A549 (cell line): ENCODE measurements around the gene FGFBP2. TPM values are rescaled to one million over a fixed set of nuclear protein-coding genes. Genes with fewer than 3 reads are reported as not detected.

Source experiments
- ATAC-seq, 2 experiments: fragments of 200-7000 bp in 1 of 2; fragments of >200 bp in 1 of 2; cut with Nextera tagmentation in 1 of 2; cut with Tn5 transposase in 1 of 2; 3 replicates each; pipeline versions ENCODE4 v1.8.0 to v1.9.1; 2018 to 2020; ENCODE audit warnings: mild to moderate bottlenecking in 1 of 2, moderate library complexity in 1 of 2
- CTCF ChIA-PET: fragments of 300-600 bp; sonication (Branson Sonifier 250); formaldehyde crosslinking; extraction: SDS; loops from one replicate; lab custom pipeline; 2021; ENCODE audit warnings: antibody characterized with exemption, inconsistent platforms; lab: Yijun Ruan, JAX
- POLR2A ChIA-PET: fragments of 350-600 bp; formaldehyde crosslinking; extraction: SDS; loops from one replicate; lab custom pipeline; 2021; ENCODE audit warnings: antibody characterized with exemption, inconsistent platforms; lab: Yijun Ruan, JAX
- DNase-seq, 2 experiments: peaks; one replicate each; pipeline versions ENCODE4 v3.0.0 to v3.0.0-alpha.2; 2011 to 2016; ENCODE audit warnings: low read depth in 1 of 2, low spot score in 1 of 2
- FAIRE-seq: peaks from 2 replicates; lab custom pipeline; 2011; peaks lifted over from hg19 to GRCh38; lab: Jason Lieb, UNC
- H3K27ac ChIP-seq, 2 experiments: fragments of >200 bp; sonication (Bioruptor Twin); formaldehyde crosslinking; 3 replicates each; pipeline ENCODE4 v1.5.1; 2016 to 2017
- H3K4me1 ChIP-seq: fragments of >200 bp; sonication (Bioruptor Twin); formaldehyde crosslinking; 3 replicates; pipeline ENCODE4 v1.6.1; 2016
- H3K4me2 ChIP-seq: fragments of >200 bp; sonication (Bioruptor Twin); formaldehyde crosslinking; 3 replicates; pipeline ENCODE4 v1.6.1; 2016
- H3K4me3 ChIP-seq: fragments of >200 bp; sonication (Bioruptor Twin); formaldehyde crosslinking; 3 replicates; pipeline ENCODE4 v1.5.1; 2016
- H3K9me3 ChIP-seq: fragments of >200 bp; sonication (Bioruptor Twin); formaldehyde crosslinking; 3 replicates; pipeline ENCODE4 v1.6.1; 2016
- BHLHE40 ChIP-seq: IDR thresholded peaks from 2 replicates; pipeline ENCODE4 v1.6.1; 2012; ENCODE audit warnings: low read depth, low read length, inconsistent platforms
- CBX8 ChIP-seq: fragments of 200-600 bp; sonication (generic); IDR thresholded peaks from 2 replicates; pipeline ENCODE4 v1.6.1; 2016
- CHD2 ChIP-seq: fragments of 150-350 bp; IDR thresholded peaks from 2 replicates; pipeline ENCODE4 v1.6.1; 2014; ENCODE audit warnings: low read length; ENCODE audit not compliant: partially characterized antibody
- EHF ChIP-seq: fragments of 250-450 bp; sonication (Bioruptor Pico); IDR thresholded peaks from 2 replicates; pipeline ENCODE4 v1.5.0; 2020; ENCODE audit warnings: mild to moderate bottlenecking
- ESRRA ChIP-seq: fragments of 150-350 bp; IDR thresholded peaks from 2 replicates; pipeline ENCODE4 v1.6.1; 2014; ENCODE audit warnings: mild to moderate bottlenecking, low read length, borderline replicate concordance
- MAFK ChIP-seq: fragments of 450-650 bp; IDR thresholded peaks from 2 replicates; pipeline ENCODE4 v1.6.1; 2014; ENCODE audit not compliant: partially characterized antibody
- NFE2L2 ChIP-seq: fragments of 150-350 bp; conservative IDR thresholded peaks from 2 replicates; pipeline ENCODE4 v1.6.1; 2014; ENCODE audit warnings: low read length
- NPAS2 ChIP-seq: fragments of 250-450 bp; sonication (Bioruptor Pico); IDR thresholded peaks from 2 replicates; pipeline ENCODE4 v1.8.0; 2022; ENCODE audit warnings: mild to moderate bottlenecking, moderate library complexity, borderline replicate concordance
- POLR2A ChIP-seq: IDR thresholded peaks from 2 replicates; pipeline ENCODE4 v1.6.1; 2012; ENCODE audit warnings: mild to moderate bottlenecking, low read length
- RCOR1 ChIP-seq: fragments of 150-350 bp; IDR thresholded peaks from 2 replicates; pipeline ENCODE4 v1.6.1; 2014; ENCODE audit warnings: antibody characterized with exemption, low read length, low read depth
- ZC3H11A ChIP-seq: fragments of 450-650 bp; IDR thresholded peaks from 2 replicates; pipeline ENCODE4 v1.6.1; 2014; ENCODE audit warnings: antibody characterized with exemption, mild to moderate bottlenecking
- ZNF302 ChIP-seq: fragments of 250-450 bp; sonication (Bioruptor Pico); IDR thresholded peaks from 2 replicates; pipeline ENCODE4 v1.9.0; 2021; ENCODE audit warnings: inconsistent platforms, mild to moderate bottlenecking, moderate library complexity
- ZSCAN20 ChIP-seq: fragments of 250-450 bp; sonication (Bioruptor Pico); IDR thresholded peaks from 2 replicates; pipeline ENCODE4 v1.8.0; 2022; ENCODE audit warnings: mild to moderate bottlenecking, moderate library complexity
- WGBS: methylation state at CpG from one replicate; pipeline ENCODE4 v1.1.6; 2017; ENCODE audit errors: missing lambda C conversion rate; 5-methylcytosine and 5-hydroxymethylcytosine counted together
- polyA plus RNA-seq, 4 experiments: library from polyadenylated mRNA; depleted of rRNA in 3 of 4; stranded (reverse); fragments of >200 nt; fragmentation: RNase III in 1 of 4; extraction: RNeasy Plus Mini Kit Qiagen cat#74134 plus additional on column Dnase treatment in 1 of 4; gene quantifications; 2 replicates in 3 of 4; 3 replicates in 1 of 4; pipeline ENCODE4 v1.2.3, GENCODE V29; 2011 to 2017
- TF ChIP-seq, protein P1 (sequence below): fragments of 250-450 bp; sonication (Bioruptor Pico); IDR thresholded peaks from 2 replicates; pipeline ENCODE4 v1.5.0; 2021; ENCODE audit warnings: mild to moderate bottlenecking, moderate library complexity, borderline replicate concordance
- TF ChIP-seq, protein P2 (sequence below): fragments of 450-650 bp; IDR thresholded peaks from 2 replicates; pipeline ENCODE4 v1.6.1; 2014; ENCODE audit warnings: antibody characterized with exemption
- TF ChIP-seq, protein P3 (sequence below): fragments of 250-450 bp; sonication (Bioruptor Pico); IDR thresholded peaks from 2 replicates; pipeline ENCODE4 v1.5.0; 2020; ENCODE audit warnings: low read depth, mild to moderate bottlenecking, moderate library complexity
- TF ChIP-seq, protein P4 (sequence below): fragments of 150-350 bp; IDR thresholded peaks from 2 replicates; pipeline ENCODE4 v1.6.1; 2014; ENCODE audit warnings: low read depth, mild to moderate bottlenecking, low read length
- TF ChIP-seq, protein P5 (sequence below): fragments of >200 bp; sonication (Bioruptor Twin); formaldehyde crosslinking; IDR thresholded peaks from 3 replicates; pipeline ENCODE4 v1.5.1; 2016

FGFBP2 gene
- polyA plus RNA-seq, 2 of the 4 experiments (the other 2 are of a cell fraction), result not detected

DNA sequence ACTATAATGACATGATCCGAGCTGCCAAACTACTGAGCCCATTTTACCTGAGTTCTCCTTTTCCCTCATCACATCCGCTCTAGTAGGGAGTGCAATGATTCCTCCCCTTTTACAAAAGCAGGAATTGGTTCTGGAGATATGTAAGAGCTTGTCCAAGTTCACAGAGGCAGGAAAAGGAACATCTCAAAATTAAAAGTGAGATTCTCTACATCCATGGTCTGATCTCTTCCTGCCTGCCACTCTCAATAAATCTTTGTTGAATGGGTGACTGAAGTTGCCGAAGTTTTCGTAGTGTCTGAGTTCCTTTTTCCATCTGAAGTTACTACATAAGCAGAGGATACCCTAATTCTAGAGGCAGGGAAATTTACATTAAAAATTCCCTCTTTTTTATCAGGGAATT, 24.3 kb downstream of the FGFBP2 start, which contains the start of gene FGFBP1:
Gene FGFBP1, minus strand, starts transcription at position 101 of the 400 bp plus-strand sequence. CDS start 2,108 bp downstream, outside the sequence.
- peak within 1 kb of the TSS in 1 of 2 experiments; percentile 72; a peak in 3 of 6 replicates for H3K27ac ChIP-seq
- 85% methylated on average over 4 of the region's 4 CpGs for WGBS
- no peak for ATAC-seq

DNA sequence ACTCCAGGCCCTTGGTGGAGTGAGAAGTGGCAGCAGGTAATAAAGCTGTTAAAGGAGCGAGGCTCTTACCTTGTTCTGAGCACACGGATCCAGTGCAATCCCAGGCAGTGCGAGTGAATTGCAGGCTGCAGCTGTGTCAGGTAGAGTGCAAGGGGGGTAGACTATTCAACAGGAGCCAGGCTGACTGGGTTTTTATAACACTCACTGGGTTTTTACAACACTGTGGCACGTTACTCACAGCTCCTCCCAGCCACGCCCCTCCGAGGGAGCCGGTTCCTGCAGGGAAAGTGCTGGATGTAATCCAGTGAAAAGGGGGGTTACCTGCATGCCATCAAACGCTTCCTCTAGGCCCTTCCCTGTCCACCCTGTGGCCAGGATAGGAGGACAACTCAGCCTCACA, 24.8 kb downstream of the FGFBP2 start:
- peak; percentile 17 to 26 for DNase-seq
- Histone ChIP-seq H3K9me3 (no peaks in the 10 kb centered on the region), H3K4me2 (peak overlapping the region; percentile 56), H3K4me1 (peaks cover 7% of the 10 kb centered on the region), H3K4me3 (no peak overlapping the region), H3K27ac (peak overlapping the region in 1 of 2 experiments; percentile 72; a peak in 3 of 6 replicates)
- no peak for TF ChIP-seq CBX8
- no peak for TF ChIP-seq POLR2A
- TF ChIP-seq RCOR1, result no peak
- TF ChIP-seq ZNF302 (CRISPR knock-in tag), result no peak
- no peak for TF ChIP-seq EHF (CRISPR knock-in tag)
- TF ChIP-seq NFE2L2, result no peak
- TF ChIP-seq MAFK, result no peak
- TF ChIP-seq ESRRA, result no peak
- TF ChIP-seq, protein P1, sequence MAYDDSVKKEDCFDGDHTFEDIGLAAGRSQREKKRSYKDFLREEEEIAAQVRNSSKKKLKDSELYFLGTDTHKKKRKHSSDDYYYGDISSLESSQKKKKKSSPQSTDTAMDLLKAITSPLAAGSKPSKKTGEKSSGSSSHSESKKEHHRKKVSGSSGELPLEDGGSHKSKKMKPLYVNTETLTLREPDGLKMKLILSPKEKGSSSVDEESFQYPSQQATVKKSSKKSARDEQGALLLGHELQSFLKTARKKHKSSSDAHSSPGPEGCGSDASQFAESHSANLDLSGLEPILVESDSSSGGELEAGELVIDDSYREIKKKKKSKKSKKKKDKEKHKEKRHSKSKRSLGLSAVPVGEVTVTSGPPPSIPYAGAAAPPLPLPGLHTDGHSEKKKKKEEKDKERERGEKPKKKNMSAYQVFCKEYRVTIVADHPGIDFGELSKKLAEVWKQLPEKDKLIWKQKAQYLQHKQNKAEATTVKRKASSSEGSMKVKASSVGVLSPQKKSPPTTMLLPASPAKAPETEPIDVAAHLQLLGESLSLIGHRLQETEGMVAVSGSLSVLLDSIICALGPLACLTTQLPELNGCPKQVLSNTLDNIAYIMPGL (CRISPR knock-in tag), result no peak
- TF ChIP-seq, protein P2, sequence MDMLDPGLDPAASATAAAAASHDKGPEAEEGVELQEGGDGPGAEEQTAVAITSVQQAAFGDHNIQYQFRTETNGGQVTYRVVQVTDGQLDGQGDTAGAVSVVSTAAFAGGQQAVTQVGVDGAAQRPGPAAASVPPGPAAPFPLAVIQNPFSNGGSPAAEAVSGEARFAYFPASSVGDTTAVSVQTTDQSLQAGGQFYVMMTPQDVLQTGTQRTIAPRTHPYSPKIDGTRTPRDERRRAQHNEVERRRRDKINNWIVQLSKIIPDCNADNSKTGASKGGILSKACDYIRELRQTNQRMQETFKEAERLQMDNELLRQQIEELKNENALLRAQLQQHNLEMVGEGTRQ, result no peak
- TF ChIP-seq CHD2, result no peak
- no peak for TF ChIP-seq BHLHE40
- no peak for TF ChIP-seq NPAS2 (CRISPR knock-in tag)
- TF ChIP-seq, protein P3, sequence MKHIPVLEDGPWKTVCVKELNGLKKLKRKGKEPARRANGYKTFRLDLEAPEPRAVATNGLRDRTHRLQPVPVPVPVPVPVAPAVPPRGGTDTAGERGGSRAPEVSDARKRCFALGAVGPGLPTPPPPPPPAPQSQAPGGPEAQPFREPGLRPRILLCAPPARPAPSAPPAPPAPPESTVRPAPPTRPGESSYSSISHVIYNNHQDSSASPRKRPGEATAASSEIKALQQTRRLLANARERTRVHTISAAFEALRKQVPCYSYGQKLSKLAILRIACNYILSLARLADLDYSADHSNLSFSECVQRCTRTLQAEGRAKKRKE (CRISPR knock-in tag), result no peak
- no peak for TF ChIP-seq ZC3H11A
- TF ChIP-seq, protein P4, sequence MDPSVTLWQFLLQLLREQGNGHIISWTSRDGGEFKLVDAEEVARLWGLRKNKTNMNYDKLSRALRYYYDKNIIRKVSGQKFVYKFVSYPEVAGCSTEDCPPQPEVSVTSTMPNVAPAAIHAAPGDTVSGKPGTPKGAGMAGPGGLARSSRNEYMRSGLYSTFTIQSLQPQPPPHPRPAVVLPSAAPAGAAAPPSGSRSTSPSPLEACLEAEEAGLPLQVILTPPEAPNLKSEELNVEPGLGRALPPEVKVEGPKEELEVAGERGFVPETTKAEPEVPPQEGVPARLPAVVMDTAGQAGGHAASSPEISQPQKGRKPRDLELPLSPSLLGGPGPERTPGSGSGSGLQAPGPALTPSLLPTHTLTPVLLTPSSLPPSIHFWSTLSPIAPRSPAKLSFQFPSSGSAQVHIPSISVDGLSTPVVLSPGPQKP, result no peak
- TF ChIP-seq ZSCAN20, result no peak
- ChIA-PET POLR2A (interaction anchor here (0.6 kb wide), 1 partner anchor 10 kb away, joined by 9 read pairs; no protein-coding TSS in a partner anchor), CTCF (interaction anchor here (1.2 to 5.2 kb wide), 4 partner anchors 16 to 132 kb away, joined by 3 to 31 read pairs (median 6); no protein-coding TSS in a partner anchor)
- ATAC-seq, result peak; percentile 59 to 66
- 22% methylated on average over 8 of the region's 8 CpGs for WGBS
- no peak for FAIRE-seq

More for the DNA sequence above, 24.3 kb downstream of the FGFBP2 start, which contains the start of gene FGFBP1:
- POLR2A ChIA-PET, result interaction anchor here (0.6 kb wide), 1 partner anchor 11 kb away, joined by 9 read pairs; no protein-coding TSS in a partner anchor
- no peaks in the 10 kb centered on the region for H3K9me3 ChIP-seq
- DNase-seq (no peak), FAIRE-seq (no peak)
- TF ChIP-seq, protein P5, sequence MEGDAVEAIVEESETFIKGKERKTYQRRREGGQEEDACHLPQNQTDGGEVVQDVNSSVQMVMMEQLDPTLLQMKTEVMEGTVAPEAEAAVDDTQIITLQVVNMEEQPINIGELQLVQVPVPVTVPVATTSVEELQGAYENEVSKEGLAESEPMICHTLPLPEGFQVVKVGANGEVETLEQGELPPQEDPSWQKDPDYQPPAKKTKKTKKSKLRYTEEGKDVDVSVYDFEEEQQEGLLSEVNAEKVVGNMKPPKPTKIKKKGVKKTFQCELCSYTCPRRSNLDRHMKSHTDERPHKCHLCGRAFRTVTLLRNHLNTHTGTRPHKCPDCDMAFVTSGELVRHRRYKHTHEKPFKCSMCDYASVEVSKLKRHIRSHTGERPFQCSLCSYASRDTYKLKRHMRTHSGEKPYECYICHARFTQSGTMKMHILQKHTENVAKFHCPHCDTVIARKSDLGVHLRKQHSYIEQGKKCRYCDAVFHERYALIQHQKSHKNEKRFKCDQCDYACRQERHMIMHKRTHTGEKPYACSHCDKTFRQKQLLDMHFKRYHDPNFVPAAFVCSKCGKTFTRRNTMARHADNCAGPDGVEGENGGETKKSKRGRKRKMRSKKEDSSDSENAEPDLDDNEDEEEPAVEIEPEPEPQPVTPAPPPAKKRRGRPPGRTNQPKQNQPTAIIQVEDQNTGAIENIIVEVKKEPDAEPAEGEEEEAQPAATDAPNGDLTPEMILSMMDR, result no peak
- TF ChIP-seq, protein P3 (CRISPR knock-in tag), result no peak
- H3K4me2 ChIP-seq, result peak within 1 kb of the TSS; percentile 56
- CTCF ChIA-PET, result interaction anchor here (1.2 to 5.2 kb wide), 4 partner anchors 15 to 132 kb away, joined by 3 to 31 read pairs (median 6); no protein-coding TSS in a partner anchor
- H3K4me1 ChIP-seq, result peaks cover 7% of the 10 kb centered on the region
- H3K4me3 ChIP-seq, result no peak within 1 kb of the TSS
